ENCODE results near the gene UVRAG.

Gene UVRAG

DNA sequence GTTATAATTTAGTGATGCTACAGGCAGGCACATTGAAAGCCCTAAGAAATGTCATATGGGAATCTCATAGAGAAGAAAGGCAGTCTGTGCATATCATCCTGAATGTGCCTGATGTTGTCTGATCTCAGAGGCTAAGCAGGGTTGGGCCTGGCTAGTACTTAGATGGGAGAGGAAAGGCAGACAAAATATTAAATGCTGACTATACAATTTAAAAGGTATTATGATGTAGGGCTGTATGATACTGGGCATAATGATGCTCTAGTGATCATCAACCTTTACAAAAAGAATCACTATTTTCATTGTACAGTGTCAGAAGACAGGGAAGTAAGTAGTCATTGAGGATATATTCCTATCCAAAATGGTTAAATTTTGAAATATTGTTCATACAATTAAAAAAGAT is 119.8 kb downstream of the UVRAG start:
- in situ Hi-C loops (cut with HindIII; ENCODE audit: low pct_unique_long_range_greater_than_20kb, low sequenced_read_pairs): no loop called here
- no peak for TF ChIP-seq JUND (IDR thresholded peaks at IDR 0.05; ENCODE audit: low read depth)
- no peak for DNase-seq (ENCODE audit: low read depth in 1 of 2, low spot score in 1 of 2)

DNA sequence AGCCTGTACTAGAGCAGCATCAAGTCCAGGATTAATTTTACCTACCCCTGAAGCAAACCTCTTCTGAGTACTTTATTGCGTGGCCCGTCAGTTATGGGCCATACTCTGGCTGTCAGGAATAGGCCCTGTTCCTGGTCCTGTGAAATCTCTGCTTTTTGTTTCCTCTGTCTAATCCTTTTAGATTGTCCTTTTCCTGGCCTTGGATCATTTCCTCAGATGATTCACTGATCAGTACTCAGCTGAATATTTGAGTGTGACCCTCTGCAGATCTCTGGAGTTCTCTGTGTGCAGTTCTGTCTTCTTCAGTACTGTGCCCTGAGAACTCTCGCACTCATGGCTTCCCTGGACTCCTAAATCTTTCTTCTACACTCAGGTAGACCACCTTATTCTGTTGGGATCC is 123.5 kb downstream of the UVRAG start:
- no peak for TF ChIP-seq JUND (IDR thresholded peaks at IDR 0.05; ENCODE audit: low read depth)
- no peak for DNase-seq (ENCODE audit: low read depth in 1 of 2, low spot score in 1 of 2)

DNA sequence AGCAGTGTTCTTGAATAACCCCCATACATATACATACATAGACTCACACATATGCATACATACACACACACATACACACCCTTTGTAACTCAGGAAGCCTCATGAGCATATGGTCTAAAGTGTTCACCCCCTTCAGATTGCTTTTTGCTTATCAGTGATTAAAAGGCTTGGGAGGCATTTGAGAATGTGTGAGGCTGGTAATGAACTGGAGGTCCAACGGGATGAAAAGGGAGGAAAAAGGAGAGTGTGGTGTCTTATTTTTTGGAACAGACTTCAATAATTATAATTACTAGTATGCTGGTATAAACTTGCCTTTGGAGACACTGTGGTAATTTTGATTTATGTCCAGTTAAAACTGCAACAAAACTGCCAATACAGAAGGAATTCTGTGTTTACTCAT is 124.5 kb downstream of the UVRAG start:
- DNase-seq (ENCODE audit: low read depth in 1 of 2, low spot score in 1 of 2): no peak
- in situ Hi-C loops (cut with HindIII; ENCODE audit: low pct_unique_long_range_greater_than_20kb, low sequenced_read_pairs): no loop called here
- TF ChIP-seq JUND (IDR thresholded peaks at IDR 0.05; ENCODE audit: low read depth): no peak

More for the DNA sequence above, 123.5 kb downstream of the UVRAG start:
- in situ Hi-C loops (cut with HindIII; ENCODE audit: low pct_unique_long_range_greater_than_20kb, low sequenced_read_pairs): no loop called here

DNA sequence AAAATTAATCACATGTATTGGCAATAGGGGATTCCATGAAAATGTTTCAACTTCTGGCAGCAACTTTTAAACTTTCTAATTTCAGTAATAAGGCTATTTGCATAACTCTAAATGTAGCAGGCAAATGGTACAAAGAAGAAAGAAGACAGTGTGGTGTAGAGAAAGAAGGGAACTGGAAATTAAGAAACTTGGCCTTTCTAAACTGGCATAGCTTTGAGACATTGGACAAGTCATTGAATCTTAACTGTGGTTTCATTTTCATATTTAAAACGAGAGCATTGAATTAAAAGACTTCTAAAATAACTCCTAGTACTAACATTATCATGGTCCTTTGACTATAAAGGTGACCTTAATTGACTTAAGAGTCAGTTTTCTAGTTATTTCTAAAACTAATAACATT is 125.0 kb downstream of the UVRAG start:
- no peak for DNase-seq (ENCODE audit: low read depth in 1 of 2, low spot score in 1 of 2)
- TF ChIP-seq JUND (IDR thresholded peaks at IDR 0.05; ENCODE audit: low read depth): no peak
- in situ Hi-C loops (cut with HindIII; ENCODE audit: low pct_unique_long_range_greater_than_20kb, low sequenced_read_pairs): no loop called here

DNA sequence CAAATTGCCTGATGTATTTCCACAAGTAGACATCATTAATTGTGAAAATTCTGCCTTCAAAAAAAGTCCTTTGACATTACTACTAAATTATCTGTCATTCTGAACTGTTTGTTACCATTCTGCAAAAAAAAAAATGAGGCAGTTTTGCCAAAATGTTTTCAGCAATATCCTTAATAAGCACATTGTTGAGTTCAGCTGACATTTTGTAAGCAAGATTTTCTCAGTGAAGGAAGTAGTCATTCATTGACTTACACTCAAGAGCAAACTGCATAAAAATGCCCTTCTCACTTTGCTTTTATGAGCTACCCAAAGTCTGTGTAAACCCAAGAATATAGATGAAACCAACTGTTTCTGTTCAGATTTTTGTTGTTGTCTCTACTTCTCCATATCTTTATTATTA is 125.9 kb downstream of the UVRAG start:
- TF ChIP-seq JUND (IDR thresholded peaks at IDR 0.05; ENCODE audit: low read depth): no peak
- no peak for DNase-seq (ENCODE audit: low read depth in 1 of 2, low spot score in 1 of 2)
- in situ Hi-C loops (cut with HindIII; ENCODE audit: low pct_unique_long_range_greater_than_20kb, low sequenced_read_pairs): no loop called here

DNA sequence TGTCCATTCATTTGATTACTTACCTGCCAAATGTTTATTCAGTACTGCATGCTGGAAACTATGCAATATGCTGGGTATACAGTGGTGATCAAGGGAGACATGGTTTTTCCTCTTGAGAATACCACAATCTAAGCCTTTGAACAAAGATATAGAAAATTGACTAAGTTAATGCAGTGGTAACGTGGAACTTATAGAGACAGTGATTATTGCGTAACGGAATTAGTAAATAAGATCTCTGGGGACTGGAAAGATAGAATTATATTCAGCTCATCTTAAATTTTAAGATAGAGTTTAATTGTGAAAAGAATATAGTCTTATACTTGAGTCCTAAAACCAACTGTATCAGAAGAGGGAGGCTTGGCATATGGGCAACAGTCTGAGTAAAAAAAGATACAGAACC is 129.5 kb downstream of the UVRAG start:
- DNase-seq (ENCODE audit: low read depth in 1 of 2, low spot score in 1 of 2): no peak

DNA sequence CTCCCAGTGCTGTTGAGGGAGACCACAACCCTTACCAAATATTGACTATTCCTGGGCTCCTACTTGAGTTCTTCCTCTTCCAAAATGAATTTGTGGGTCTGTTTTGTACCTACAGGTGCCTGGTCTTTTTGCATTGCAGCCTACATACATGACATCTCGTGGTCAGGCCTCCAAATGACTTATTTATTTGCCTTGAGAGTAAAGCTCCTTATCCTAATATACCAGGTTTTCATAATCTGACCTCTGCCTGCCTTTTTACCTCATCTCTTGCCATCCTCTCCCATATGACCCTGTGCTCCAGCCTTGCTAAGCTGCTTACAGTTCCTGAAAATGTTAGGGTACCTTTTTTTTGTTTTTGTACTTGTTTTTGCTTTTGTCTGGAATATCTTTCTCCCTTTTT is 130.4 kb downstream of the UVRAG start:
- in situ Hi-C loops (cut with HindIII; ENCODE audit: low pct_unique_long_range_greater_than_20kb, low sequenced_read_pairs): no loop called here
- no peak for TF ChIP-seq JUND (IDR thresholded peaks at IDR 0.05; ENCODE audit: low read depth)

More for the DNA sequence above, 129.5 kb downstream of the UVRAG start:
- in situ Hi-C loops (cut with HindIII; ENCODE audit: low pct_unique_long_range_greater_than_20kb, low sequenced_read_pairs): no loop called here
- TF ChIP-seq JUND (IDR thresholded peaks at IDR 0.05; ENCODE audit: low read depth): no peak

DNA sequence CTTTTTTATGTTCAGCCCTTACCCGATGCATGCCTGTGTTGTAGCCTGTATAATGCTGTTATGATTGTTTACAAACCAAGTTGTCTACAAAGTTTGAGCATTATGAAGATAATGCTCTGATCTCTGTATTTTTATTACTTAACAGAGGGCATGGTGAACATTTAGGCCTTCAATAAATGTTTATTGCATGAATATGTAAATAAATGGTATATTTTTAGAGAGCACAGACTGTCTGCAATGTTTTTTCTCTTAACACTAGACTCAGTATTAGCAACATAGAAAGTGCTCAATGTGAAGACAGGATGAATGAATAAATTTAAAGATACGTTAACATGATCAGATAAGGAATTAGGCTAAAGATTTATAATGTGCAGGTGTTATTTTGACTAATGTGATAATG is 130.9 kb downstream of the UVRAG start:
- in situ Hi-C loops (cut with HindIII; ENCODE audit: low pct_unique_long_range_greater_than_20kb, low sequenced_read_pairs): no loop called here
- no peak for DNase-seq (ENCODE audit: low read depth in 1 of 2, low spot score in 1 of 2)
- no peak for TF ChIP-seq JUND (IDR thresholded peaks at IDR 0.05; ENCODE audit: low read depth)

More for the DNA sequence above, 130.4 kb downstream of the UVRAG start:
- DNase-seq (ENCODE audit: low read depth in 1 of 2, low spot score in 1 of 2): no peak

DNA sequence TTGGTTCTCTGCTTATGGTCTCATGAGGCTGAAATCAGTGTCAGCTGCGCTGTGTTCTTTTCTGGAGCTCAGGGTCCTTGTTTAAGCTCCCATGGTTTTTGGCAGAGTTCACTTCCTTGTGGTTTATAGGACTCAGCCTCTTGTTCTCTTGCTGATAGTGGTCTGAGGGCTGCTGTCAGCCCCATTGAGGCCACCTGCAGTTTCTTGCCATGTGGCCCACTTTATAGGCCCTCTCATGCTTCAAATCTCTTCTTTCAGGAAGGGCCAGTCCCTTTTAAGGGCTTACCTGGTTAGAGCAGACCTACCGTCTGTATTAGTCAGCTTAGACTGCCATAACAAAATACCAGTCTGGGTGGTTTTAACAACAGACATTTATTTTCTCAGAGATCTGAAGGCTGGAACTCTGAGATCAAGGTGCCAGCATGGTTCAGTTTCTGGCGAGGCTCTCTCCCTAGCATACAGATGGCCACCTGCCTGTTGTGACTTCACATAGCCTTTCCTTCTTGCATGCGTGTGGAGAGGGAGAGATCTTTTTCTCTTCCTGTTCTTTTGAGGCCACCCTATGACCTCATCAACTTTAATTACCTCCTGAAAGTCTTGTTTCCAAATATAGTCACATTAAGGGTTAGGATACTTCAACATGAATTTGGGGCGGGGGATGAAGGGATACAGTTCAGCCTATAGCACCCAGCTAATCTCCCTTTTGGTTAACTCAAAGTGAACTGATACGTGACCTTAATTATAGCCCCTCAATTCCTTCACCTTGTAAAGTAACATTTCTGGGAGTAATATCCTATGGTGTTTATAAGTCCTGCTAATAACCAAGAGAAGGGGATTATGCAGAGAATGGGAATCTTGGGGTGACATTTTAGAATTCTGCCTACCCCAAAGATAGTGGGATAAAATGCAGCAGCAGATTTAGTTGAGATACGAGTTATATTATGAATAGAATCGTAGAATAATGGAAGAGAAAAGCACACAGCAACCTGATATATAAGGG is 131.8 kb downstream of the UVRAG start:
- DNase-seq (ENCODE audit: low read depth in 1 of 2, low spot score in 1 of 2): no peak
- in situ Hi-C loops (cut with HindIII; ENCODE audit: low pct_unique_long_range_greater_than_20kb, low sequenced_read_pairs): no loop called here

DNA sequence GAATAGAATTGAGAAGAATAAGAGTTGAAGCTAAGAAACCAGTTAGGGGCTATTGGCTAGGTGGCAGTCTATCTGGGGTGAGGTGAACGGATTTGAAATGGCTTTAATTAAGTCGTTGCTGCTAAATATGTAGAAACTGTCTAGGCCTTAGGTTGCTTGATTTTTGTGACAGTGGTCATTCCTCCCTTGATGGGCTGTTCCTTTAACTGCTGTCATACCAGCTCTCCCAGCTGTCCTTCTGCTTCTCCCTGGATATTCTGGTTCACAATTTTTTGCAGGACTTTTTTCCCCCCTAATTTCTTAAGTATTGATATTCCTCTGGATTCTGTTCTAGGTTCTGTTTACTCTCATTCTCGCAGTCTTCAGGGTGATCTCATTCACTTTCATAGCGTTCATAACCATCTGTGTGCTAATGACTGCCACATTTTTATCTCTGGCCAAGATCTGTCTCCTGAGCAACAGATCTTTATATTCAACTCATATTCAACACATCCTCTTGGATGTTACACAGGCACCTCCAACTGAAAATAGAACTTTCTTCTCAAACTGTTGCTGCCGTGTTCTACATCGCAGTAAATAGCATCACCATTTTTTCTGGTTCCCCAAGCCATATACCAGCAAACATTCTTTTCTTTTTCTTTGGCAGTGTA is 134.1 kb downstream of the UVRAG start:
- no peak for DNase-seq (ENCODE audit: low read depth in 1 of 2, low spot score in 1 of 2)
- TF ChIP-seq JUND (IDR thresholded peaks at IDR 0.05; ENCODE audit: low read depth): no peak
- in situ Hi-C loops (cut with HindIII; ENCODE audit: low pct_unique_long_range_greater_than_20kb, low sequenced_read_pairs): no loop called here

More for the DNA sequence above, 131.8 kb downstream of the UVRAG start:
- TF ChIP-seq JUND (IDR thresholded peaks at IDR 0.05; ENCODE audit: low read depth): no peak

DNA sequence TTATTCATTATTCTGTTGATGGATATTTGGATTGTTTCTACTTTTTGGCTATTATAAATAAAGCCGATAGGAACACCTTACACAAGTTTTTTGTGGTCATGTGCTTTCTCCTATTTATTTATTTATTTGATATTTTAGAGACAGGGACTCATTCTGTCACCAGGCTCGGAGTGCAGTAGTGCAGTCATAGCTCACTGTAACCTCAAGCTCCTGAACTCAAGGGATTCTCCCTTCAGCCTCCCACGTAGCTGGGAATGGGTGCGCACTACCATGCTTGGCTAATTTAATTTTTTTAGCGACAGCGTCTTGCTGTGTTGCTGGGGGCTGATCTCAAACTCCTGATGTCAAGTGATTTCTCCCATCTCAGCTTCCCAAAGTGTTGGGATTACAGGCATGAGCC is 135.1 kb downstream of the UVRAG start:
- no peak for TF ChIP-seq JUND (IDR thresholded peaks at IDR 0.05; ENCODE audit: low read depth)
- in situ Hi-C loops (cut with HindIII; ENCODE audit: low pct_unique_long_range_greater_than_20kb, low sequenced_read_pairs): no loop called here
- DNase-seq (ENCODE audit: low read depth in 1 of 2, low spot score in 1 of 2): no peak

DNA sequence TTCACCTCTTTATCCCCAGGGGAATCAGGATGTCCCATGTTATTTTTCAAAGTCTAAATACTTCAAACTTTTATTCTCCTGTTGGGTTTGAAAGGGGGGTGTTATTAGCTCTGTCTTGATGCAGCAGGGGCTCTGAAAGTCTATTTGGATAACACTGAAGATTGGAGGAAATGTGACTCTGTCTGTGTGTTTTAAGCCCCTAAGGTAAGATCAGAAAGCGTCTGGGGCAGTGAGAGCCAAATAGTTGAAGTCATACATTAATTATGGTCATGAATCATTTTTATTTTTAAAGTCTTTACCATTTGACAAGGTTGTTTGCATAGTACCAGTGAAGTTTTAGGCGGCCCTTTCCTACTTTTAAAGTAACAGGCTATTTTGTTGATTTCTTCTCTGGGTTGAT is 139.0 kb downstream of the UVRAG start:
- no peak for DNase-seq (ENCODE audit: low read depth in 1 of 2, low spot score in 1 of 2)
- no peak for TF ChIP-seq JUND (IDR thresholded peaks at IDR 0.05; ENCODE audit: low read depth)
- in situ Hi-C loops (cut with HindIII; ENCODE audit: low pct_unique_long_range_greater_than_20kb, low sequenced_read_pairs): no loop called here

DNA sequence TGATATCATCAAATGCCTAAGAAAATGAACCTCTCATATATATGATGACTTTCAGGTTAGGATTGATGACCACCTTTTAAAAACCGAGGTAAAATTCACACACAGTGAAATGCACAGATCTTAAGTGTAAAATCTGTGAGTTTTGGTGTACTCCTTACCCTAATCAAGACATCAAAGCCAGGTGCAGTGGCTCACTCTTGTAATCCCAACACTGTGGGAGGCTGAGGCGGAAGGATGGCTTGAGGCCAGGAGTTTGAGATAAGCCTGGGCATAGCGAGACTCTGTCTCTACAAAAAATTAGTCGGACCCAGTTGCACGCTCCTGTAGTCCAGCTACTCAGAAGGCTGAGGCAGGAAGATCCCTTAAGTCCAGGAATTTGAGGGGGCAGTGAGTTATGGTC is 140.4 kb downstream of the UVRAG start:
- no peak for TF ChIP-seq JUND (IDR thresholded peaks at IDR 0.05; ENCODE audit: low read depth)
- in situ Hi-C loops (cut with HindIII; ENCODE audit: low pct_unique_long_range_greater_than_20kb, low sequenced_read_pairs): no loop called here
- DNase-seq (ENCODE audit: low read depth in 1 of 2, low spot score in 1 of 2): no peak
